Trophoblast cell (in vitro differentiated cells and primary cell): ENCODE data around the gene COL5A3.

Experiments
- DNase-seq, 2 donors: peaks; one replicate each; pipeline ENCODE4 v3.0.0-alpha.2; 2016
- H2AFZ ChIP-seq: 2 replicates; pipeline ENCODE4 v1.6.1; 2013; ENCODE audit warnings: low read length, moderate library complexity, mild to moderate bottlenecking; ENCODE audit not compliant: insufficient read depth, poor library complexity
- H2AK5ac ChIP-seq: 2 replicates; pipeline ENCODE4 v1.6.1; 2013; ENCODE audit warnings: mild to moderate bottlenecking, low read length
- H2BK120ac ChIP-seq: 2 replicates; pipeline ENCODE4 v1.6.1; 2013; ENCODE audit warnings: low read length, mild to moderate bottlenecking, moderate library complexity; ENCODE audit not compliant: insufficient read depth, poor library complexity
- H2BK12ac ChIP-seq: 2 replicates; pipeline ENCODE4 v1.6.1; 2013; ENCODE audit warnings: mild to moderate bottlenecking, low read length, moderate library complexity
- H2BK5ac ChIP-seq: 2 replicates; pipeline ENCODE4 v1.6.1; 2013; ENCODE audit warnings: low read length, low read depth, moderate library complexity, mild to moderate bottlenecking; ENCODE audit not compliant: poor library complexity
- H3K14ac ChIP-seq: 2 replicates; pipeline ENCODE4 v1.6.1; 2013; ENCODE audit warnings: mild to moderate bottlenecking, low read length
- H3K18ac ChIP-seq: 2 replicates; pipeline ENCODE4 v1.6.1; 2013; ENCODE audit warnings: mild to moderate bottlenecking, low read length
- H3K23ac ChIP-seq: 2 replicates; pipeline ENCODE4 v1.6.1; 2013; ENCODE audit warnings: low read length
- H3K27ac ChIP-seq: 2 replicates; pipeline ENCODE4 v1.5.1; 2013; ENCODE audit warnings: low read depth, mild to moderate bottlenecking, inconsistent platforms, low read length, moderate library complexity
- H3K27me3 ChIP-seq: 2 replicates; pipeline ENCODE4 v1.6.1; 2013; ENCODE audit warnings: inconsistent platforms, mild to moderate bottlenecking, low read length, moderate library complexity; ENCODE audit not compliant: insufficient read depth
- H3K36me3 ChIP-seq, 2 experiments: 1 replicate in 1 of 2; 2 replicates in 1 of 2; pipeline ENCODE4 v1.6.1; 2013; ENCODE audit warnings: low read length in 2 of 2, mild to moderate bottlenecking in 2 of 2, moderate library complexity in 1 of 2; ENCODE audit not compliant: insufficient read depth in 2 of 2, control insufficient read depth in 1 of 2
- H3K4ac ChIP-seq: 2 replicates; pipeline ENCODE4 v1.6.1; 2013; ENCODE audit warnings: low read depth, mild to moderate bottlenecking, low read length, moderate library complexity
- H3K4me1 ChIP-seq, 2 experiments: 1 replicate in 1 of 2; 2 replicates in 1 of 2; pipeline ENCODE4 v1.6.1; 2013; ENCODE audit warnings: low read length in 2 of 2, mild to moderate bottlenecking in 2 of 2, moderate library complexity in 1 of 2; ENCODE audit not compliant: insufficient read depth in 2 of 2, control insufficient read depth in 1 of 2
- H3K4me2 ChIP-seq: 2 replicates; pipeline ENCODE4 v1.6.1; 2013; ENCODE audit warnings: inconsistent platforms, mild to moderate bottlenecking, low read length, moderate library complexity
- H3K4me3 ChIP-seq: 2 replicates; pipeline ENCODE4 v1.5.1; 2013; ENCODE audit warnings: mild to moderate bottlenecking, low read depth, low read length, inconsistent platforms
- H3K79me1 ChIP-seq: one replicate; pipeline ENCODE4 v1.6.1; 2013; ENCODE audit warnings: low read length
- H3K79me2 ChIP-seq: 2 replicates; pipeline ENCODE4 v1.6.1; 2013; ENCODE audit warnings: low read length, mild to moderate bottlenecking; ENCODE audit not compliant: control insufficient read depth, insufficient read depth, poor library complexity
- H3K9ac ChIP-seq: 2 replicates; pipeline ENCODE4 v1.6.1; 2013; ENCODE audit warnings: mild to moderate bottlenecking, low read length
- H3K9me3 ChIP-seq: 2 replicates; pipeline ENCODE4 v1.6.1; 2013; ENCODE audit warnings: low read depth, mild to moderate bottlenecking, control low read depth, inconsistent platforms, low read length; ENCODE audit not compliant: insufficient read depth
- H4K12ac ChIP-seq: 2 replicates; pipeline ENCODE4 v1.6.1; 2013; ENCODE audit warnings: low read depth, mild to moderate bottlenecking, low read length, moderate library complexity
- H4K8ac ChIP-seq: 2 replicates; pipeline ENCODE4 v1.6.1; 2013; ENCODE audit warnings: low read depth, mild to moderate bottlenecking, low read length, moderate library complexity
- H4K91ac ChIP-seq: one replicate; pipeline ENCODE4 v1.6.1; 2013; ENCODE audit warnings: low read depth, mild to moderate bottlenecking, low read length, moderate library complexity
- WGBS: extraction: QIAGEN DNeasy Blood & Tissue Kit; methylation state at CpG from one replicate; pipeline ENCODE4 v1.1.7; 2013; ENCODE audit warnings: missing lambda C conversion rate; ENCODE audit not compliant: insufficient read length, insufficient coverage; ENCODE audit errors: extremely low coverage; 5-methylcytosine and 5-hydroxymethylcytosine counted together

The COL5A3 gene

GRCh38 chr19:9940778-9941177 is 69.5 kb downstream of the COL5A3 start:
- Histone ChIP-seq H3K27ac (no peak overlapping the region), H4K12ac (no peak overlapping the region), H2BK120ac (no peak overlapping the region), H3K4me2 (no peak overlapping the region), H2AFZ (no peak overlapping the region), H2BK5ac (no peak overlapping the region), H3K27me3 (peaks cover under 1% of the 10 kb centered on the region), H3K23ac (no peak overlapping the region), H3K36me3 (no peaks in the 10 kb centered on the region), H2AK5ac (no peak overlapping the region), H3K4me1 (peaks cover 4 to 6% of the 10 kb centered on the region in 2 experiments), H3K9ac (no peak overlapping the region), H3K14ac (no peak overlapping the region), H3K4me3 (no peak overlapping the region), H3K9me3 (peaks cover 2% of the 10 kb centered on the region), H2BK12ac (no peak overlapping the region), H3K18ac (no peak overlapping the region), H3K79me1 (peaks cover 2% of the 10 kb centered on the region), H4K8ac (no peak overlapping the region), H3K4ac (no peak overlapping the region), H4K91ac (no peak overlapping the region), H3K79me2 (no peaks in the 10 kb centered on the region)
- DNase-seq: no peak
- WGBS: no CpG with 5 or more reads among the region's 2 CpGs

GRCh38 chr19:9939301-9939913 is 70.9 kb downstream of the COL5A3 start:
- H2BK120ac ChIP-seq: no peak overlapping the region
- no peak overlapping the region for H2BK12ac ChIP-seq
- no peak overlapping the region for H2AK5ac ChIP-seq
- no peak overlapping the region for H4K12ac ChIP-seq
- no peak overlapping the region for H3K4me3 ChIP-seq
- no peak overlapping the region for H3K27ac ChIP-seq
- peaks cover 2% of the 10 kb centered on the region for H3K79me1 ChIP-seq
- H3K14ac ChIP-seq: no peak overlapping the region
- WGBS: no CpG with 5 or more reads among the region's 3 CpGs
- H3K4me2 ChIP-seq: no peak overlapping the region
- peaks cover 10% of the 10 kb centered on the region for H3K27me3 ChIP-seq
- H3K9me3 ChIP-seq: peaks cover 2% of the 10 kb centered on the region
- no peaks in the 10 kb centered on the region for H3K79me2 ChIP-seq
- DNase-seq: no peak
- peaks cover 6% of the 10 kb centered on the region in 2 experiments for H3K4me1 ChIP-seq
- no peak overlapping the region for H3K4ac ChIP-seq
- no peak overlapping the region for H4K91ac ChIP-seq
- H4K8ac ChIP-seq: no peak overlapping the region
- H3K18ac ChIP-seq: no peak overlapping the region
- no peak overlapping the region for H3K9ac ChIP-seq
- no peaks in the 10 kb centered on the region for H3K36me3 ChIP-seq
- no peak overlapping the region for H3K23ac ChIP-seq
- H2BK5ac ChIP-seq: no peak overlapping the region
- H2AFZ ChIP-seq: no peak overlapping the region

GRCh38 chr19:9937001-9937411 is 73.3 kb downstream of the COL5A3 start:
- no CpG with 5 or more reads among the region's 20 CpGs for WGBS
- H3K4ac ChIP-seq: no peak overlapping the region
- H4K8ac ChIP-seq: no peak overlapping the region
- H3K4me1 ChIP-seq: peaks cover 6% of the 10 kb centered on the region in 2 experiments
- no peak overlapping the region for H4K91ac ChIP-seq
- no peak overlapping the region for H3K18ac ChIP-seq
- no peak for DNase-seq
- H3K79me1 ChIP-seq: peaks cover 2% of the 10 kb centered on the region
- no peaks in the 10 kb centered on the region for H3K79me2 ChIP-seq
- no peak overlapping the region for H2AFZ ChIP-seq
- peaks cover 2% of the 10 kb centered on the region for H3K9me3 ChIP-seq
- no peak overlapping the region for H2BK120ac ChIP-seq
- no peak overlapping the region for H3K4me3 ChIP-seq
- no peak overlapping the region for H3K9ac ChIP-seq
- no peak overlapping the region for H2BK12ac ChIP-seq
- H3K27ac ChIP-seq: no peak overlapping the region
- H2AK5ac ChIP-seq: no peak overlapping the region
- no peak overlapping the region for H4K12ac ChIP-seq
- H3K27me3 ChIP-seq: peaks cover 10% of the 10 kb centered on the region
- no peaks in the 10 kb centered on the region for H3K36me3 ChIP-seq
- no peak overlapping the region for H2BK5ac ChIP-seq
- H3K4me2 ChIP-seq: peak overlapping the region; percentile 69
- H3K14ac ChIP-seq: no peak overlapping the region
- H3K23ac ChIP-seq: no peak overlapping the region

- H3K4ac ChIP-seq: no peak within 1 kb of the TSS
- peak within 1 kb of the TSS; percentile 89 for H2AFZ ChIP-seq
- H4K12ac ChIP-seq: peak within 1 kb of the TSS; percentile 71
- no peak within 1 kb of the TSS for H2BK120ac ChIP-seq
- H3K14ac ChIP-seq: no peak within 1 kb of the TSS
- peaks cover 2% of the 10 kb centered on the region for H3K9me3 ChIP-seq
- peaks cover 6% of the 10 kb centered on the region in 2 experiments for H3K4me1 ChIP-seq
- no peak within 1 kb of the TSS for H2AK5ac ChIP-seq
- peak within 1 kb of the TSS; percentile 51 for H4K91ac ChIP-seq
- no peak within 1 kb of the TSS for H2BK5ac ChIP-seq
- H3K27me3 ChIP-seq: peaks cover 10% of the 10 kb centered on the region
- WGBS: no CpG with 5 or more reads among the region's 62 CpGs
- DNase-seq: no peak
- no peaks in the 10 kb centered on the region for H3K36me3 ChIP-seq
- no peak within 1 kb of the TSS for H3K18ac ChIP-seq
- H3K4me3 ChIP-seq: peak within 1 kb of the TSS; percentile 69
- H3K79me2 ChIP-seq: no peaks in the 10 kb centered on the region
- peak within 1 kb of the TSS; percentile 49 for H3K23ac ChIP-seq
- peak within 1 kb of the TSS; percentile 55 for H4K8ac ChIP-seq
- H3K4me2 ChIP-seq: peak within 1 kb of the TSS; percentile 69
- peaks cover 2% of the 10 kb centered on the region for H3K79me1 ChIP-seq
- H3K27ac ChIP-seq: no peak within 1 kb of the TSS
- no peak within 1 kb of the TSS for H2BK12ac ChIP-seq
- no peak within 1 kb of the TSS for H3K9ac ChIP-seq
Measured at GRCh38 chr19:9936326-9937000, 73.8 kb downstream of the COL5A3 start, which contains the start of gene OLFM2. Gene OLFM2, minus strand, starts transcription at chr19:9936515. Its CDS starts 149 bp downstream, at chr19:9936366.
